HepG2 (cell line): ENCODE data around the gene CCDC170. TPM values are rescaled to one million over a fixed set of nuclear protein-coding genes. Genes with fewer than 3 reads are reported as not detected.

Experiments
- ATAC-seq: fragments of 200-7000 bp; cut with Tn5 transposase; 3 replicates; pipeline ENCODE4 v1.9.1; 2020; ENCODE audit warnings: mild to moderate bottlenecking, moderate library complexity
- BruUV-seq: library from RNA; stranded (reverse); fragments of 400-500 nt; replicated peaks from 2 replicates; lab custom pipeline; 2021; lab: Mats Ljungman, UMichigan
- CTCF ChIA-PET: fragments of 300-600 bp; formaldehyde crosslinking; extraction: SDS; loops from one replicate; lab custom pipeline; 2021; ENCODE audit warnings: low total read pairs, inconsistent platforms, low intra/inter-chr PET ratio; lab: Yijun Ruan, JAX
- POLR2A ChIA-PET: fragments of 350-600 bp; sonication (Branson Sonifier 250); formaldehyde crosslinking; loops from one replicate; lab custom pipeline; 2020; ENCODE audit warnings: antibody characterized with exemption, inconsistent platforms; lab: Yijun Ruan, JAX
- DNase-seq: peaks from one replicate; pipeline ENCODE4 v3.0.0-alpha.2; 2015; ENCODE audit warnings: low spot score
- FAIRE-seq: peaks from 3 replicates; lab custom pipeline; 2011; peaks lifted over from hg19 to GRCh38; lab: Jason Lieb, UNC
- H2AFZ ChIP-seq: one replicate; pipeline ENCODE4 v1.6.1; 2011; ENCODE audit warnings: low read length, inconsistent platforms
- H3K27ac ChIP-seq: fragments of 300-600 bp; 3 replicates; pipeline ENCODE4 v1.8.0; 2011; ENCODE audit warnings: mixed run types, mild to moderate bottlenecking, mixed read lengths, low read length, inconsistent platforms; ENCODE audit not compliant: insufficient read depth; ENCODE audit errors: extremely low read length
- H3K27me3 ChIP-seq, 2 experiments: fragments of 200-600 bp in 1 of 2; 2 replicates in 1 of 2; 3 replicates in 1 of 2; pipeline versions ENCODE4 v1.6.0 to v1.8.0; 2011; ENCODE audit warnings: low read length in 2 of 2, mild to moderate bottlenecking in 2 of 2, moderate library complexity in 2 of 2, inconsistent platforms in 1 of 2; ENCODE audit not compliant: insufficient read depth in 2 of 2, control insufficient read depth in 1 of 2
- H3K36me3 ChIP-seq, 2 experiments: fragments of 200-600 bp in 1 of 2; replicated peaks in 1 of 2; 2 replicates in 1 of 2; 3 replicates in 1 of 2; pipeline versions ENCODE4 v1.5.1 to v1.8.0; 2011; ENCODE audit warnings: low read length in 2 of 2, inconsistent platforms in 1 of 2; ENCODE audit not compliant: insufficient read depth in 2 of 2, control insufficient read depth in 1 of 2
- H3K4me1 ChIP-seq: 2 replicates; pipeline ENCODE4 v1.5.1; 2012; ENCODE audit warnings: low read length, inconsistent platforms; ENCODE audit not compliant: insufficient read depth
- H3K4me2 ChIP-seq: 2 replicates; pipeline ENCODE4 v1.6.0; 2011; ENCODE audit warnings: low read depth, low read length, inconsistent platforms
- H3K4me3 ChIP-seq, 3 experiments: fragments of 200-600 bp in 1 of 3; sonication (generic), shearing (Covaris generic) in 1 of 3; replicated peaks in 1 of 3; 2 replicates each; pipeline ENCODE4 v1.5.1; 2011 to 2016; ENCODE audit warnings: low read length in 3 of 3, inconsistent platforms in 2 of 3, low read depth in 2 of 3, mild to moderate bottlenecking in 2 of 3, control low read depth in 1 of 3, mixed read lengths in 1 of 3; ENCODE audit not compliant: insufficient read depth in 1 of 3
- H3K79me2 ChIP-seq: one replicate; pipeline ENCODE4 v1.6.1; 2011; ENCODE audit warnings: low read length, inconsistent platforms; ENCODE audit not compliant: insufficient read depth
- H3K9ac ChIP-seq: 2 replicates; pipeline ENCODE4 v1.6.0; 2011; ENCODE audit warnings: mild to moderate bottlenecking, low read depth, low read length, inconsistent platforms; ENCODE audit not compliant: insufficient read depth
- H3K9me3 ChIP-seq: 2 replicates; pipeline ENCODE4 v1.5.1; 2012; ENCODE audit warnings: mild to moderate bottlenecking, low read length
- H4K20me1 ChIP-seq: 2 replicates; pipeline ENCODE4 v1.6.0; 2011; ENCODE audit warnings: inconsistent platforms, mild to moderate bottlenecking, low read length, moderate library complexity; ENCODE audit not compliant: insufficient read depth
- BORCS8-MEF2B ChIP-seq: sonication (generic); formaldehyde crosslinking; IDR thresholded peaks from 2 replicates; pipeline ENCODE4 v1.8.0; 2022; ENCODE audit warnings: mild to moderate bottlenecking, missing genetic modification reagents
- EED ChIP-seq: sonication (generic); formaldehyde crosslinking; IDR thresholded peaks from 2 replicates; pipeline ENCODE4 v1.5.0; 2020; ENCODE audit warnings: mild to moderate bottlenecking, missing genetic modification reagents
- FOXO1 ChIP-seq: sonication (generic); formaldehyde crosslinking; IDR thresholded peaks from 2 replicates; pipeline ENCODE4 v1.4.0; 2020; ENCODE audit warnings: missing genetic modification reagents
- IKZF4 ChIP-seq: sonication (generic); formaldehyde crosslinking; IDR thresholded peaks from 2 replicates; pipeline ENCODE4 v1.5.1; 2020; ENCODE audit warnings: borderline replicate concordance, mild to moderate bottlenecking, low read depth, missing genetic modification reagents; ENCODE audit errors: not compliant biosample characterization
- NR2F2 ChIP-seq: IDR thresholded peaks from 2 replicates; pipeline ENCODE4 v1.6.1; 2012; ENCODE audit warnings: low read depth, inconsistent platforms, borderline replicate concordance
- NR2F6 ChIP-seq, 2 experiments: IDR thresholded peaks; 2 replicates each; pipeline ENCODE4 v1.6.1; 2016; ENCODE audit warnings: antibody characterized with exemption in 1 of 2, mild to moderate bottlenecking in 1 of 2
- RFX1 ChIP-seq: fragments of 450-650 bp; IDR thresholded peaks from 2 replicates; pipeline ENCODE4 v1.6.1; 2017
- SOX5 ChIP-seq: IDR thresholded peaks from 2 replicates; pipeline ENCODE4 v1.6.1; 2016; ENCODE audit warnings: borderline replicate concordance
- THAP11 ChIP-seq: IDR thresholded peaks from 2 replicates; pipeline ENCODE4 v1.6.1; 2016; ENCODE audit warnings: missing biosample characterization, missing genetic modification reagents
- ZBTB14 ChIP-seq: sonication (generic); formaldehyde crosslinking; IDR thresholded peaks from 2 replicates; pipeline ENCODE4 v1.4.0; 2020; ENCODE audit warnings: missing genetic modification reagents
- ZBTB34 ChIP-seq: sonication (generic); formaldehyde crosslinking; IDR thresholded peaks from 2 replicates; pipeline ENCODE4 v1.8.0; 2022; ENCODE audit warnings: mild to moderate bottlenecking, missing genetic modification reagents
- ZFY ChIP-seq: sonication (generic); formaldehyde crosslinking; IDR thresholded peaks from 2 replicates; pipeline ENCODE4 v1.4.0; 2020; ENCODE audit warnings: missing genetic modification reagents
- ZMYM2 ChIP-seq: sonication (generic); formaldehyde crosslinking; IDR thresholded peaks from 2 replicates; pipeline ENCODE4 v1.8.0; 2022; ENCODE audit warnings: mild to moderate bottlenecking, missing genetic modification reagents
- ZNF136 ChIP-seq: sonication (generic); formaldehyde crosslinking; IDR thresholded peaks from 2 replicates; pipeline ENCODE4 v1.8.1; 2022; ENCODE audit warnings: low read depth, mild to moderate bottlenecking, moderate library complexity, missing genetic modification reagents
- ZNF292 ChIP-seq: sonication (generic); formaldehyde crosslinking; IDR thresholded peaks from 2 replicates; pipeline ENCODE4 v1.8.1; 2022; ENCODE audit warnings: mild to moderate bottlenecking, low read depth, missing genetic modification reagents, borderline replicate concordance
- ZNF414 ChIP-seq: sonication (generic); formaldehyde crosslinking; IDR thresholded peaks from 2 replicates; pipeline ENCODE4 v1.5.0; 2020; ENCODE audit warnings: missing genetic modification reagents
- ZNF430 ChIP-seq: sonication (generic); formaldehyde crosslinking; IDR thresholded peaks from 2 replicates; pipeline ENCODE4 v1.9.0; 2021; ENCODE audit warnings: mild to moderate bottlenecking, missing genetic modification reagents
- ZNF616 ChIP-seq: sonication (generic); formaldehyde crosslinking; IDR thresholded peaks from 2 replicates; pipeline ENCODE4 v1.5.0; 2020; ENCODE audit warnings: low read depth, mild to moderate bottlenecking, missing genetic modification reagents
- ZNF619 ChIP-seq: sonication (generic); formaldehyde crosslinking; IDR thresholded peaks from 2 replicates; pipeline ENCODE4 v1.4.0; 2020; ENCODE audit warnings: mild to moderate bottlenecking, missing genetic modification reagents
- WGBS: methylation state at CpG from one replicate; pipeline ENCODE4 v1.1.6; 2017; ENCODE audit warnings: low lambda C conversion rate; 5-methylcytosine and 5-hydroxymethylcytosine counted together
- in situ Hi-C: cut with HindIII; loops from 2 replicates; pipeline ENCODE4 v1.10.0; 2017; ENCODE audit warnings: low pct_unique_long_range_greater_than_20kb; ENCODE audit not compliant: extremely low pct_ligation_motif_present
- intact Hi-C: fragments of 100-400 bp; cut with micrococcal nuclease; formaldehyde crosslinking; loops from one replicate; pipeline ENCODE4 v1.10.0; 2022; ENCODE audit not compliant: unreplicated experiment
- polyA plus RNA-seq, 8 experiments: library from polyadenylated mRNA; depleted of rRNA in 3 of 8; stranded (reverse) in 7 of 8; unstranded in 1 of 8; fragments of >200 nt; fragmentation: Illumina TruSeq in 4 of 8; extraction: Trizol in 4 of 8; gene quantifications; 2 replicates each; pipeline versions ENCODE4 v1.2.1 to v1.2.3, GENCODE V29; 2011 to 2016; ENCODE audit warnings: low read depth in 4 of 8, missing spikeins in 1 of 8, mixed read lengths in 1 of 8; ENCODE audit not compliant: insufficient read depth in 1 of 8
- total RNA-seq, 5 experiments: library from RNA; depleted of rRNA; stranded (reverse); fragments of >200 nt; fragmentation: Illumina TruSeq; extraction: Trizol; gene quantifications; 2 replicates each; pipeline ENCODE4 v1.2.3, GENCODE V29; 2016; ENCODE audit warnings: low read depth in 1 of 5

The CCDC170 gene
- total and polyA plus RNA-seq, 2 of the 13 experiments (the other 11 are each of a cell fraction or from before 2014, with no cell fraction given) = 0.90 to 5.1 TPM

GRCh38 chr6:151534576-151534975, 40.8 kb downstream of the CCDC170 start (continued):
- no peak for TF ChIP-seq ZFY
- no peak for TF ChIP-seq ZBTB14 (CRISPR knock-in tag)

- BruUV-seq = no TSS peak
- in situ Hi-C loops = no loop called here
- Histone ChIP-seq H3K79me2 (no peaks in the 10 kb centered on the region), H3K4me2 (no peak overlapping the region), H4K20me1 (no peaks in the 10 kb centered on the region), H3K27ac (no peak overlapping the region), H3K27me3 (no peaks in the 10 kb centered on the region), H3K36me3 (no peaks in the 10 kb centered on the region), H3K4me3 (no peak overlapping the region), H3K9me3 (peaks cover 8% of the 10 kb centered on the region), H2AFZ (no peak overlapping the region), H3K4me1 (peaks cover 11% of the 10 kb centered on the region; the same call in 1 of the 2 replicates), H3K9ac (no peak overlapping the region)
- FAIRE-seq (no peak), ATAC-seq (peak; percentile 68), DNase-seq (peak; percentile 16)
- WGBS = 29% methylated on average over 4 of the region's 4 CpGs
- CTCF ChIA-PET = no interaction called here
- intact Hi-C loops = no loop called here
- POLR2A ChIA-PET = no interaction called here
- no peak for TF ChIP-seq RFX1
- TF ChIP-seq ZMYM2 = 0 out of 2 replicates have a peak, but pooled peaks have one; percentile 52
- no peak for TF ChIP-seq ZNF619 (CRISPR knock-in tag)
- TF ChIP-seq ZNF136 (CRISPR knock-in tag) = no peak
- TF ChIP-seq NR2F2 = peak; percentile 65; the same call in 1 of the 2 replicates
- TF ChIP-seq ZNF414 (CRISPR knock-in tag) = no peak
- peak; percentile 96 for TF ChIP-seq SOX5
- TF ChIP-seq BORCS8-MEF2B (CRISPR knock-in tag) = no peak
- TF ChIP-seq THAP11 = no peak
- no peak for TF ChIP-seq ZNF292 (CRISPR knock-in tag)
- no peak for TF ChIP-seq FOXO1
- no peak for TF ChIP-seq ZNF616 (CRISPR knock-in tag)
- TF ChIP-seq EED (CRISPR knock-in tag) = no peak
- TF ChIP-seq ZBTB34 (CRISPR knock-in tag) = no peak
- TF ChIP-seq ZNF430 (CRISPR knock-in tag) = no peak
- no peak for TF ChIP-seq IKZF4
- TF ChIP-seq NR2F6 (IDR thresholded peaks at IDR 0.05) = peak; percentile 75
- TF ChIP-seq NR2F6 (CRISPR knock-in tag; IDR thresholded peaks at IDR 0.05) = peak; percentile 58; the same call in 1 of the 2 replicates
Observed at GRCh38 chr6:151535476-151536187, 41.8 kb downstream of the CCDC170 start.
